Stimulated activated CD4-positive, alpha-beta T cell treated with anti-CD3 and anti-CD28 coated beads, Interleukin-15, amount 100 ng/mL, for 1 hour (primary cell): ENCODE results near the gene RAD51B.
"Not testable (repeated sequence)": the region's sequence is repeated elsewhere in the genome, so short reads cannot be mapped to it uniquely, and the experiment has no call there.

ENCODE experiments used
- DNase-seq, 2 donors: peaks; one replicate each; pipeline ENCODE4 v3.0.0-alpha.2; 2020; ENCODE audit warnings: low read depth in 1 of 2, low spot score in 1 of 2

RAD51B gene

GRCh38 chr14:68246074-68246785, 426.7 kb downstream of the RAD51B start:
- no peak for DNase-seq

GRCh38 chr14:68246786-68247105, 427.2 kb downstream of the RAD51B start:
- no peak for DNase-seq

- no peak for DNase-seq
These were observed 427.7 kb downstream of the RAD51B start for GRCh38 chr14:68247274-68247673.

- DNase-seq, result no peak
These were observed 428.2 kb downstream of the RAD51B start for GRCh38 chr14:68247676-68248268.

- no peak for DNase-seq
These were observed 429.1 kb downstream of the RAD51B start for GRCh38 chr14:68248481-68249255.

- no peak for DNase-seq
These were observed 430.3 kb downstream of the RAD51B start for GRCh38 chr14:68249661-68250451.

- DNase-seq, result no peak
These were observed 431.6 kb downstream of the RAD51B start for GRCh38 chr14:68250927-68251768.

- no peak for DNase-seq
These were observed 432.2 kb downstream of the RAD51B start for GRCh38 chr14:68251769-68252100.

- DNase-seq, result no peak
These were observed 433.7 kb downstream of the RAD51B start for GRCh38 chr14:68253160-68253780.

- DNase-seq, result no peak
These were observed 434.4 kb downstream of the RAD51B start for GRCh38 chr14:68253878-68254528.

- DNase-seq, result no peak
These were observed 435.3 kb downstream of the RAD51B start for GRCh38 chr14:68254669-68255527.

GRCh38 chr14:68255693-68256178, 436.2 kb downstream of the RAD51B start:
- no peak for DNase-seq

- no peak for DNase-seq
These were observed 438.4 kb downstream of the RAD51B start for GRCh38 chr14:68257969-68258368.

- not testable (repeated sequence) for DNase-seq
These were observed 439.4 kb downstream of the RAD51B start for GRCh38 chr14:68258995-68259394.

GRCh38 chr14:68260121-68260520, 440.5 kb downstream of the RAD51B start:
- DNase-seq, result no peak

- no peak for DNase-seq
These were observed 441.7 kb downstream of the RAD51B start for GRCh38 chr14:68261092-68261842.

GRCh38 chr14:68262567-68262966, 443.0 kb downstream of the RAD51B start:
- DNase-seq, result no peak
